HG02678 (cell line): ENCODE measurements around the gene ITIH1.
"Not testable (repeated sequence)": the region's sequence is repeated elsewhere in the genome, so short reads cannot be mapped to it uniquely, and the experiment has no call there.

Experiments
- ATAC-seq: cut with Tn5 transposase; IDR thresholded peaks from one replicate; pipeline ENCODE4 v1.9.1; 2021; ENCODE audit warnings: mild to moderate bottlenecking, moderate library complexity; ENCODE audit not compliant: unreplicated experiment

The ITIH1 gene

GRCh38 chr3:52774901-52775864 is 2.2 kb upstream of the ITIH1 start:
- ATAC-seq: no peak

- no peak for ATAC-seq
Measured at GRCh38 chr3:52775877-52776276, 1.5 kb upstream of the ITIH1 start.

GRCh38 chr3:52776486-52776885 is 913 bp upstream of the ITIH1 start:
- ATAC-seq: not testable (repeated sequence)

GRCh38 chr3:52777959-52778805 is 783 bp downstream of the ITIH1 start:
- no peak for ATAC-seq

- ATAC-seq: peak; percentile 75
Measured at GRCh38 chr3:52779011-52779836, 1.8 kb downstream of the ITIH1 start.

GRCh38 chr3:52779837-52780585 is 2.6 kb downstream of the ITIH1 start:
- no peak for ATAC-seq

- ATAC-seq: no peak
Measured at GRCh38 chr3:52781741-52782140, 4.3 kb downstream of the ITIH1 start.

GRCh38 chr3:52782412-52783210 is 5.2 kb downstream of the ITIH1 start:
- no peak for ATAC-seq

GRCh38 chr3:52783211-52783555 is 5.8 kb downstream of the ITIH1 start:
- no peak for ATAC-seq

- ATAC-seq: no peak
Measured at GRCh38 chr3:52784021-52784621, 6.7 kb downstream of the ITIH1 start.

- no peak for ATAC-seq
Measured at GRCh38 chr3:52784931-52785590, 7.7 kb downstream of the ITIH1 start.

- ATAC-seq: no peak
Measured at GRCh38 chr3:52786330-52787215, 9.2 kb downstream of the ITIH1 start.

GRCh38 chr3:52787246-52787645 is 9.8 kb downstream of the ITIH1 start:
- ATAC-seq: no peak

- ATAC-seq: no peak
Measured at GRCh38 chr3:52787672-52788625, 10.6 kb downstream of the ITIH1 start.

- ATAC-seq: no peak
Measured at GRCh38 chr3:52788890-52789745, 11.7 kb downstream of the ITIH1 start.

- no peak for ATAC-seq
Measured at GRCh38 chr3:52789746-52790040, 12.3 kb downstream of the ITIH1 start.
